ENCODE data around the gene CACNA2D1. TPM values are rescaled to one million over a fixed set of nuclear protein-coding genes. Genes with fewer than 3 reads are reported as not detected.

CACNA2D1 gene
- total RNA-seq, 1 experiment from 2014 or later: 0.27 TPM

GRCh38 chr7:82158327-82158726, 285.2 kb downstream of the CACNA2D1 start:
- Histone ChIP-seq H3K27me3 (ENCODE audit: insufficient read depth, low read length) (no peaks in the 10 kb centered on the region), H2AFZ (ENCODE audit: low read depth, low read length, poor library complexity, severe bottlenecking) (no peak overlapping the region), H3K4me2 (ENCODE audit: low read length) (no peak overlapping the region), H3K4me1 (ENCODE audit: control insufficient read depth in 1 of 2, insufficient read depth in 2 of 2, low read length in 2 of 2) (no peaks in the 10 kb centered on the region), H3K9ac (ENCODE audit: low read length) (no peak overlapping the region), H3K36me3 (ENCODE audit: control insufficient read depth in 1 of 2, insufficient read depth in 2 of 2, low read length in 2 of 2) (no peaks in the 10 kb centered on the region), H3K79me2 (ENCODE audit: insufficient read depth, low read length) (no peaks in the 10 kb centered on the region), H3K4me3 (replicated peaks in 1 of 2; ENCODE audit: low read depth in 1 of 2, low read length in 2 of 2) (no peak overlapping the region), H4K20me1 (ENCODE audit: insufficient read depth) (no peaks in the 10 kb centered on the region), H3K9me3 (ENCODE audit: control insufficient read depth in 1 of 2, insufficient read depth in 1 of 2, low read depth in 1 of 2, low read length in 2 of 2) (no peaks in the 10 kb centered on the region), H3K9me2 (ENCODE audit: insufficient read depth) (no peaks in the 10 kb centered on the region), H3K27ac (ENCODE audit: low read depth, low read length) (no peak overlapping the region)
- intact Hi-C loops (cut with micrococcal nuclease): no loop called here
- no peak for TF ChIP-seq SIN3A (IDR thresholded peaks at IDR 0.05; ENCODE audit: low read depth)
- TF ChIP-seq, protein P1, sequence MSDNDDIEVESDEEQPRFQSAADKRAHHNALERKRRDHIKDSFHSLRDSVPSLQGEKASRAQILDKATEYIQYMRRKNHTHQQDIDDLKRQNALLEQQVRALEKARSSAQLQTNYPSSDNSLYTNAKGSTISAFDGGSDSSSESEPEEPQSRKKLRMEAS (IDR thresholded peaks at IDR 0.05): no peak
- TF ChIP-seq ZBTB33 (IDR thresholded peaks at IDR 0.05; ENCODE audit: extremely low read depth, insufficient replicate concordance, low read length): no peak
- no peak for TF ChIP-seq CBX3 (IDR thresholded peaks at IDR 0.05; ENCODE audit: low read depth)
- TF ChIP-seq EZH2 (IDR thresholded peaks at IDR 0.05): no peak
- no peak for TF ChIP-seq TCF7L2 (IDR thresholded peaks at IDR 0.05; ENCODE audit: borderline replicate concordance, extremely low read depth, insufficient read depth, insufficient read length)
- no peak for ATAC-seq
- ChIA-PET RAD21 (ENCODE audit: low non-redundant PET in 1 of 2, low total read pairs in 2 of 2, uncharacterized antibody in 2 of 2, unreplicated experiment in 2 of 2) (no interaction called here), POLR2A (no interaction called here), CTCF (interaction anchor here (1.2 kb wide), 1 partner anchor 571 kb away, joined by 3 read pairs; no protein-coding TSS in a partner anchor)
- no TSS peak for BruUV-seq (replicated peaks)
- no peak for DNase-seq (ENCODE audit: low read depth, low spot score)

DNA sequence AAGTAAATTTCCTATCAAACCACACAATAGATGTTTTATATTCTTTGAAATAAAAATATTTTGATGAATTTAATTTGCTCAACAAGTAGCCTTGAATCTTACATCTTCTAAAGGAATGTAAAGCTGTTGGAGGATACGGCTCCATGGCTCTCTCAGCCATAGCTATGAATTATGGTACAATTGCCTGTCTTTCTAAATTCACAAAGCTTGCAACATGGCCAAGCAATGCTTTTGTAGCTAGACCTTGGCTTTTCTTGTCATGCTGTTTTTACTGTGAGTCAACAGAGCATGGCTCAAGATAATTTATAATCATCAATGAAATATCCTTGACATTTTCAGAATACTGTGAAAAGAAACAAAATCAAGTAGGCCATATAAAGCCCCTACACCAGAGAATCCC, 286.7 kb downstream of the CACNA2D1 start:
- BruUV-seq (replicated peaks): no TSS peak
- POLR2A ChIA-PET: no interaction called here
- intact Hi-C loops (cut with micrococcal nuclease): no loop called here
- TF ChIP-seq ATF3 (IDR thresholded peaks at IDR 0.05): no peak
- no peak for TF ChIP-seq ZFX (IDR thresholded peaks at IDR 0.05)
- TF ChIP-seq ELF1 (IDR thresholded peaks at IDR 0.05; ENCODE audit: borderline replicate concordance, low read depth): no peak
- TF ChIP-seq EZH2 (IDR thresholded peaks at IDR 0.05): no peak
- no peak for TF ChIP-seq CBX3 (IDR thresholded peaks at IDR 0.05; ENCODE audit: low read depth)
- TF ChIP-seq, protein P1 (IDR thresholded peaks at IDR 0.05): no peak
- no peak for TF ChIP-seq SP1 (IDR thresholded peaks at IDR 0.05; ENCODE audit: low read depth)
- TF ChIP-seq POLR2A (IDR thresholded peaks at IDR 0.05; ENCODE audit: borderline replicate concordance, extremely low read depth, insufficient read depth, insufficient read length): no peak
- no peak for TF ChIP-seq ZNF274 (IDR thresholded peaks at IDR 0.05; ENCODE audit: low read depth, low read length)
- TF ChIP-seq FOSL1 (IDR thresholded peaks at IDR 0.05; ENCODE audit: low read depth): no peak
- no peak for TF ChIP-seq RAD21 (IDR thresholded peaks at IDR 0.05; ENCODE audit: low read depth)
- TF ChIP-seq CEBPB (IDR thresholded peaks at IDR 0.05; ENCODE audit: low read depth): no peak
- TF ChIP-seq, protein P2, sequence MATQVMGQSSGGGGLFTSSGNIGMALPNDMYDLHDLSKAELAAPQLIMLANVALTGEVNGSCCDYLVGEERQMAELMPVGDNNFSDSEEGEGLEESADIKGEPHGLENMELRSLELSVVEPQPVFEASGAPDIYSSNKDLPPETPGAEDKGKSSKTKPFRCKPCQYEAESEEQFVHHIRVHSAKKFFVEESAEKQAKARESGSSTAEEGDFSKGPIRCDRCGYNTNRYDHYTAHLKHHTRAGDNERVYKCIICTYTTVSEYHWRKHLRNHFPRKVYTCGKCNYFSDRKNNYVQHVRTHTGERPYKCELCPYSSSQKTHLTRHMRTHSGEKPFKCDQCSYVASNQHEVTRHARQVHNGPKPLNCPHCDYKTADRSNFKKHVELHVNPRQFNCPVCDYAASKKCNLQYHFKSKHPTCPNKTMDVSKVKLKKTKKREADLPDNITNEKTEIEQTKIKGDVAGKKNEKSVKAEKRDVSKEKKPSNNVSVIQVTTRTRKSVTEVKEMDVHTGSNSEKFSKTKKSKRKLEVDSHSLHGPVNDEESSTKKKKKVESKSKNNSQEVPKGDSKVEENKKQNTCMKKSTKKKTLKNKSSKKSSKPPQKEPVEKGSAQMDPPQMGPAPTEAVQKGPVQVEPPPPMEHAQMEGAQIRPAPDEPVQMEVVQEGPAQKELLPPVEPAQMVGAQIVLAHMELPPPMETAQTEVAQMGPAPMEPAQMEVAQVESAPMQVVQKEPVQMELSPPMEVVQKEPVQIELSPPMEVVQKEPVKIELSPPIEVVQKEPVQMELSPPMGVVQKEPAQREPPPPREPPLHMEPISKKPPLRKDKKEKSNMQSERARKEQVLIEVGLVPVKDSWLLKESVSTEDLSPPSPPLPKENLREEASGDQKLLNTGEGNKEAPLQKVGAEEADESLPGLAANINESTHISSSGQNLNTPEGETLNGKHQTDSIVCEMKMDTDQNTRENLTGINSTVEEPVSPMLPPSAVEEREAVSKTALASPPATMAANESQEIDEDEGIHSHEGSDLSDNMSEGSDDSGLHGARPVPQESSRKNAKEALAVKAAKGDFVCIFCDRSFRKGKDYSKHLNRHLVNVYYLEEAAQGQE (IDR thresholded peaks at IDR 0.05; ENCODE audit: low read depth): no peak
- TF ChIP-seq EGR1 (IDR thresholded peaks at IDR 0.05; ENCODE audit: low read depth): no peak

More for the DNA sequence above, 286.7 kb downstream of the CACNA2D1 start:
- Histone ChIP-seq H2AFZ (ENCODE audit: low read depth, low read length, poor library complexity, severe bottlenecking) (no peak overlapping the region), H4K20me1 (ENCODE audit: insufficient read depth) (no peaks in the 10 kb centered on the region), H3K27me3 (ENCODE audit: insufficient read depth, low read length) (no peaks in the 10 kb centered on the region), H3K36me3 (ENCODE audit: control insufficient read depth in 1 of 2, insufficient read depth in 2 of 2, low read length in 2 of 2) (no peaks in the 10 kb centered on the region), H3K4me1 (ENCODE audit: control insufficient read depth in 1 of 2, insufficient read depth in 2 of 2, low read length in 2 of 2) (no peaks in the 10 kb centered on the region), H3K9me2 (ENCODE audit: insufficient read depth) (no peaks in the 10 kb centered on the region), H3K9ac (ENCODE audit: low read length) (no peak overlapping the region), H3K4me2 (ENCODE audit: low read length) (no peak overlapping the region), H3K79me2 (ENCODE audit: insufficient read depth, low read length) (no peaks in the 10 kb centered on the region), H3K9me3 (ENCODE audit: control insufficient read depth in 1 of 2, insufficient read depth in 1 of 2, low read depth in 1 of 2, low read length in 2 of 2) (no peaks in the 10 kb centered on the region), H3K27ac (ENCODE audit: low read depth, low read length) (no peak overlapping the region), H3K4me3 (replicated peaks in 1 of 2; ENCODE audit: low read depth in 1 of 2, low read length in 2 of 2) (no peak overlapping the region)
- DNase-seq (ENCODE audit: low read depth, low spot score): no peak
- no peak for ATAC-seq
- ChIA-PET CTCF (no interaction called here), RAD21 (ENCODE audit: low non-redundant PET in 1 of 2, low total read pairs in 2 of 2, uncharacterized antibody in 2 of 2, unreplicated experiment in 2 of 2) (no interaction called here)

Measured in HCT116 (cell line).